SH-SY5Y (cell line): ENCODE results near the gene SUPT6H.

Experiments
- GATA2 ChIP-seq: IDR thresholded peaks from 2 replicates; pipeline ENCODE4 v1.6.1; 2011; ENCODE audit warnings: mild to moderate bottlenecking, low read depth, low read length
- GATA3 ChIP-seq: IDR thresholded peaks from 2 replicates; pipeline ENCODE4 v1.6.1; 2011; ENCODE audit warnings: low read depth, mild to moderate bottlenecking, low read length, moderate library complexity

DNA sequence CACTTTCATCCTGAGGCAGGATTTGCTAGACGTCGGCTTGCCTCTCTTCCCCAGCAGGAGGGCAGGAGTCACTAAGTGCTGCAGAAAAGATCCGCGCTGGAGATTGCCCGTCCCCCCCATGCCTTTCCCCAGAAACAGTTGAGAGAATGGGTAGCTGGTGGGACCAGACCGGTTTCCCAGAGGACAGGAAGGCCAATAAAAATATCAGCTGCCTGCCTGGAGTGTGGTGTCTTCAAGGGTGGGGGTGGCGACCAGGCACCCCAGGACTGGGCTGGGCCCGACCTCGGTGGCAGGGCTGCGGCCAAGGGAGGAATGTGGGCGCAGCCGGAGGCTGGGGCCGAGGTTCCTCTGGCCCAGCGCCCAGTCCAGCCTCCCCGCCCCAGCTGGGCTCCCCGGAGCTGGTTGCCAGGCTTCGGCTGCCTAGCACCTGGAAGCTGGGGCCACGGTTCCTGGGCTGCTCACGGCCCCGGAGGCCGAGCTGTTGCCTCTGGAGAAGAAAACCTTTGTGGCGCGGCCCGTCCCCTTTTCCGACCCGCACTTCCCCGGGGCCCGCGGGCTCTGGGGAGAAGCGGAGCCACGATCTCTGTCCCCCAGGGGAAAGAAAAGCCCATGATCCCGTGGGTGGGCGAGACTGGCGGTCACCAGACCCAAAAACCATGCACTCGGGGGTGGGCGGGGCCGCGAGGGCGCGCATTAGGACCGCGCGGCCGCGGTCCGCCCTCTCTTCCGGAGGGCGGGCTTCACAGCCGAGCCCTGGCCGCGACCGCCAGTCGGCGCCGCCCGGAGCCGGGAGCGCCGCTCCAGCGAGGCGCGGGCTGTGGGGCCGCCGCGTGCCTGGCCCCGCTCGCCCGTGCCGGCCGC, 81.5 kb downstream of the SUPT6H start, which contains the start of gene TRAF4:
- TF ChIP-seq GATA2: peak; percentile 96
- no peak for TF ChIP-seq GATA3
